Stomach (tissue), 4 donors: ENCODE measurements around the gene TDRKH.

Source experiments
- EP300 ChIP-seq: sonication (generic); formaldehyde crosslinking; IDR thresholded peaks from one replicate; pipeline ENCODE4 v1.6.1; 2017; ENCODE audit warnings: antibody characterized with exemption
- POLR2A ChIP-seq, 4 donors: fragments of 450-650 bp; IDR thresholded peaks; one replicate each; pipeline ENCODE4 v1.6.1; 2016; ENCODE audit warnings: antibody characterized with exemption in 4 of 4, control low read depth in 2 of 4, mild to moderate bottlenecking in 1 of 4, moderate library complexity in 1 of 4
- POLR2AphosphoS5 ChIP-seq, 3 donors: sonication (generic); formaldehyde crosslinking; IDR thresholded peaks; one replicate each; pipeline ENCODE4 v1.6.1; 2016; ENCODE audit warnings: antibody characterized with exemption in 3 of 3
- TF ChIP-seq, protein P1 (sequence below), 7 experiments: fragments of 450-650 bp in 4 of 7; fragments of 200-600 bp in 3 of 7; sonication (generic) in 3 of 7; IDR thresholded peaks; one replicate each; pipeline ENCODE4 v1.5.1; 2016 to 2019; ENCODE audit warnings: antibody characterized with exemption in 7 of 7, control low read depth in 2 of 7, mild to moderate bottlenecking in 1 of 7

DNA sequence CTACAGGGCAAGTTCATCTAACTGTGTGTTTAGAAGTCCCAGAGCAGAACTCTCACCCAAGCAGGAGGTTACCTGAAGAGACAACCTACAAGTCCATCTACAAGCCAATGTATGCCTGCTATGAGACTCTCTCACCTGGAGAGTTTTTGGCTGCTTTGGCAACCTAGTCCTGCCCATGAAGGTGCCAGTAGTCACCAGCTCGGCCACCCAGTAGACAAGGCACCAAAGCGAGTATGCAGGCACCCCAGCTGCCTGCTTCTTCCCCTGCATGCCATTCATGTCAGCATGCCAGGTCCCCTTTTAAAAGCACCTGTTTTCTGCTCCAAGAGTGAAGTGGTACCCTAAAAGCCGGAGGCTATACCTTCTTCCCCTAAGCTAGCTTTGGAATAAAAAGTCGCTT is 48.8 kb downstream of the TDRKH start:
- no peak for TF ChIP-seq EP300
- TF ChIP-seq, protein P1, sequence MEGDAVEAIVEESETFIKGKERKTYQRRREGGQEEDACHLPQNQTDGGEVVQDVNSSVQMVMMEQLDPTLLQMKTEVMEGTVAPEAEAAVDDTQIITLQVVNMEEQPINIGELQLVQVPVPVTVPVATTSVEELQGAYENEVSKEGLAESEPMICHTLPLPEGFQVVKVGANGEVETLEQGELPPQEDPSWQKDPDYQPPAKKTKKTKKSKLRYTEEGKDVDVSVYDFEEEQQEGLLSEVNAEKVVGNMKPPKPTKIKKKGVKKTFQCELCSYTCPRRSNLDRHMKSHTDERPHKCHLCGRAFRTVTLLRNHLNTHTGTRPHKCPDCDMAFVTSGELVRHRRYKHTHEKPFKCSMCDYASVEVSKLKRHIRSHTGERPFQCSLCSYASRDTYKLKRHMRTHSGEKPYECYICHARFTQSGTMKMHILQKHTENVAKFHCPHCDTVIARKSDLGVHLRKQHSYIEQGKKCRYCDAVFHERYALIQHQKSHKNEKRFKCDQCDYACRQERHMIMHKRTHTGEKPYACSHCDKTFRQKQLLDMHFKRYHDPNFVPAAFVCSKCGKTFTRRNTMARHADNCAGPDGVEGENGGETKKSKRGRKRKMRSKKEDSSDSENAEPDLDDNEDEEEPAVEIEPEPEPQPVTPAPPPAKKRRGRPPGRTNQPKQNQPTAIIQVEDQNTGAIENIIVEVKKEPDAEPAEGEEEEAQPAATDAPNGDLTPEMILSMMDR (IDR thresholded peaks at IDR 0.05) = no peak
- no peak for TF ChIP-seq POLR2AphosphoS5 (IDR thresholded peaks at IDR 0.05)
- no peak for TF ChIP-seq POLR2A (IDR thresholded peaks at IDR 0.05)
